Natural killer cell treated with Interleukin-12 subunit alpha and Interleukin-12 subunit beta and Interleukin-15 and Interleukin-18, amount 100 ng/mL, for 72 hours (primary cell): ENCODE data around the gene GPR37L1. TPM values are rescaled to one million over a fixed set of nuclear protein-coding genes. Genes with fewer than 3 reads are reported as not detected.

ENCODE experiments used
- ATAC-seq, 2 donors: fragments of 150-1000 bp; cut with Tn5 transposase in 1 of 2; sonication (Bioruptor Pico), chemical (Tn5 transposase) in 1 of 2; 2 replicates each; pipeline ENCODE4 v1.10.0; 2021
- DNase-seq: peaks from one replicate; pipeline ENCODE4 v3.0.0; 2022; ENCODE audit warnings: low spot score
- H3K27ac Mint-ChIP-seq, 2 donors: 1 replicate in 1 of 2; 2 replicates in 1 of 2; pipeline ENCODE4 v1.8.0; 2022; ENCODE audit warnings: mixed read lengths in 2 of 2, mild to moderate bottlenecking in 1 of 2, moderate library complexity in 1 of 2
- H3K27me3 Mint-ChIP-seq, 2 donors: 1 replicate in 1 of 2; 2 replicates in 1 of 2; pipeline ENCODE4 v1.8.0; 2022; ENCODE audit warnings: mixed read lengths in 2 of 2
- H3K36me3 Mint-ChIP-seq: one replicate; pipeline ENCODE4 v1.8.0; 2022; ENCODE audit warnings: mixed read lengths
- H3K4me1 Mint-ChIP-seq, 2 donors: 1 replicate in 1 of 2; 2 replicates in 1 of 2; pipeline ENCODE4 v1.8.0; 2022; ENCODE audit warnings: low read depth in 2 of 2, mixed read lengths in 2 of 2, mild to moderate bottlenecking in 1 of 2
- H3K4me3 Mint-ChIP-seq: one replicate; pipeline ENCODE4 v1.8.0; 2022; ENCODE audit warnings: mixed read lengths
- H3K9me3 Mint-ChIP-seq: 2 replicates; pipeline ENCODE4 v1.8.0; 2022; ENCODE audit warnings: mixed read lengths
- total RNA-seq, 2 donors: library from RNA; stranded (reverse); gene quantifications; one replicate each; pipeline ENCODE4 v1.2.3, GENCODE V29; 2022

GPR37L1 gene
- total RNA-seq, 2 donors from 2014 or later, result not detected

GRCh38 chr1:202148391-202148790 is 25.7 kb downstream of the GPR37L1 start:
- DNase-seq (no peak), ATAC-seq (no peak)
- Mint-ChIP-seq H3K36me3 (peaks cover 20% of the 10 kb centered on the region), H3K9me3 (no peaks in the 10 kb centered on the region), H3K27ac (peak overlapping the region in 1 of 2 donors; percentile 26), H3K4me3 (no peak overlapping the region), H3K4me1 (peaks cover 23 to 25% of the 10 kb centered on the region in 2 donors), H3K27me3 (no peaks in the 10 kb centered on the region)

DNA sequence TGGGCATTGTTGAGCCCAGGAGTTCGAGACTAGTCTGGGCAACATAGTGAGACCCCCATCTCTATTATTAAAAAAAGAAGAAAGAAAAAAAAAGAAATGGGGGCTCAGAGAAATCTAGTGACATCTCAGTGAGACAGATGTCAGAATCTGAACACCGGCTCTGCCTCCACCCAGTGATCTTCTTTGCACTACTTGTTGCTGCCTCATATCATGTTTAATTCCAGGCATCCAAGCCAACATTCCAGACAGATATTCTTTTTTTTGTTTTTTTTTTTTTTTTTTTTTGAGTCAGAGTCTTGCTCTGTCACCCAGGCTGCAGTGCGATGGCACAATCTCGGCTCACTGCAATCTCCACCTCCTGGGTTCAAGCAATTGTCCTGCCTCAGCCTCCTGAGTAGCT is 26.8 kb downstream of the GPR37L1 start:
- Mint-ChIP-seq H3K27ac (peak overlapping the region in 1 of 2 donors; percentile 26), H3K36me3 (peaks cover 25% of the 10 kb centered on the region), H3K27me3 (no peaks in the 10 kb centered on the region), H3K9me3 (no peaks in the 10 kb centered on the region), H3K4me1 (peaks cover 21 to 25% of the 10 kb centered on the region in 2 donors), H3K4me3 (no peak overlapping the region)
- no peak for DNase-seq
- ATAC-seq, result no peak

GRCh38 chr1:202150187-202150586 is 27.5 kb downstream of the GPR37L1 start:
- Mint-ChIP-seq H3K4me1 (peaks cover 23 to 30% of the 10 kb centered on the region in 2 donors), H3K27ac (no peak overlapping the region), H3K36me3 (peaks cover 31% of the 10 kb centered on the region), H3K4me3 (no peak overlapping the region), H3K9me3 (no peaks in the 10 kb centered on the region), H3K27me3 (no peaks in the 10 kb centered on the region)
- no peak for DNase-seq
- ATAC-seq, result no peak

DNA sequence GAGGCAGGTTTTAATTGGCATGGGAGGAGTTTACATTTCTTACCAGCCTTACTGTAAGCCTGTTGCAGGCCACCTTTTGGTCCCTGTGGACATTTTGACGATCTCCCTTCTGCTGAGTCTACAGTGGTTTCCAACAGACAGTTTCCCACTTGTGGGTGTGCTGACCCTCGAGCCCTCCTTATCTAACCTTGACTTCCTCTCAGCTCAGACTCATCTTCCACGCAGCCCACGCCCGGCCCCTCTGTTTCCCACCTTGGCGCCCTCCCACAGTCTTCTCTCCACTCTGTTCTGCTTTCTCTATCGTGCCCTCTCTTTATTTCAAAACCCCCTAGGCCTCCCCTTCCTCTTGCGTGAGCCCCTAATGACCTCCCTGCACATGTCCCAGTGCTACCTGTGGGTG is 27.9 kb downstream of the GPR37L1 start:
- ATAC-seq (no peak), DNase-seq (no peak)
- H3K4me1 Mint-ChIP-seq, result peaks cover 19 to 26% of the 10 kb centered on the region in 2 donors
- H3K27me3 Mint-ChIP-seq, result no peaks in the 10 kb centered on the region
- H3K4me3 Mint-ChIP-seq, result no peak overlapping the region
- H3K36me3 Mint-ChIP-seq, result peaks cover 31% of the 10 kb centered on the region
- no peaks in the 10 kb centered on the region for H3K9me3 Mint-ChIP-seq
- H3K27ac Mint-ChIP-seq, result peak overlapping the region; percentile 10 to 16

- peak overlapping the region; percentile 10 to 16 for H3K27ac Mint-ChIP-seq
- H3K36me3 Mint-ChIP-seq, result peaks cover 35% of the 10 kb centered on the region
- no peaks in the 10 kb centered on the region for H3K9me3 Mint-ChIP-seq
- peaks cover 24 to 27% of the 10 kb centered on the region in 2 donors for H3K4me1 Mint-ChIP-seq
- H3K4me3 Mint-ChIP-seq, result no peak overlapping the region
- no peak for ATAC-seq
- no peak for DNase-seq
- no peaks in the 10 kb centered on the region for H3K27me3 Mint-ChIP-seq
These were observed 28.3 kb downstream of the GPR37L1 start for GRCh38 chr1:202151045-202151444.

- DNase-seq (no peak), ATAC-seq (no peak)
- Mint-ChIP-seq H3K27ac (no peak overlapping the region), H3K36me3 (peaks cover 39% of the 10 kb centered on the region), H3K4me3 (no peak overlapping the region), H3K9me3 (no peaks in the 10 kb centered on the region), H3K4me1 (peaks cover 27 to 29% of the 10 kb centered on the region in 2 donors), H3K27me3 (no peaks in the 10 kb centered on the region)
These were observed 29.7 kb downstream of the GPR37L1 start for GRCh38 chr1:202152399-202152798.

- no peak overlapping the region for H3K4me3 Mint-ChIP-seq
- no peaks in the 10 kb centered on the region for H3K27me3 Mint-ChIP-seq
- no peak for DNase-seq
- ATAC-seq, result no peak
- H3K27ac Mint-ChIP-seq, result no peak overlapping the region
- H3K9me3 Mint-ChIP-seq, result no peaks in the 10 kb centered on the region
- H3K4me1 Mint-ChIP-seq, result peaks cover 24 to 29% of the 10 kb centered on the region in 2 donors
- H3K36me3 Mint-ChIP-seq, result peaks cover 35% of the 10 kb centered on the region
These were observed 30.6 kb downstream of the GPR37L1 start for GRCh38 chr1:202153284-202153683.

DNA sequence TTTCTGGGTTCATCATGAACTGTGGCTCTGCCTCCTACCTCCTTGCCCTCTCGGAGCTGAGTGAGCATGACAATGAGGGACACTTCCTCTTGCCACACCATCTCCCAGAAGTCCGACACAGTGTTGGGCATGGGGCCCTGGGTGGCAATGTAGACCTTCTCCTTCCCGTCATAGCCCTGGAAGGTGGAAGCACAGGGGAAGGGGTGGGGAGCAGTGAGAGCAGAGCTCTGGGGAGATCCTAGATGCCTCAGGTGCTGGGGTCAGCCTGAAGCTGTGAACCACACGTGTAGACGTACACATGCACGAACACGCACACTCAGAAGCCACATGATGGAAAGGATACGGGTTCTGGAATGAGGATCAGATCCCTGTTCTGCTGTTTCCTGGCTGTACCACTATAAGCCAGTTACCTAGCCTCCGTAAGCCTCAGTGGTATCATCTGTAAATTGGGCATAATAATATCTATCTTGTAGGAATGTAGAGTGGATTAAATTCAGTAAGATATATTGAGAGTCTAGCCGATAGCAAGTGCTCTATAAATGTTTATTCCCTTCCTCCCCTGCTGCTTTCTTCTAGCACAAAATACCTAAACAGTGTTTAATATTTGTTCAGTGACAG is 31.5 kb downstream of the GPR37L1 start:
- ATAC-seq (no peak), DNase-seq (no peak)
- H3K27me3 Mint-ChIP-seq, result no peaks in the 10 kb centered on the region
- peaks cover 34 to 36% of the 10 kb centered on the region in 2 donors for H3K4me1 Mint-ChIP-seq
- no peaks in the 10 kb centered on the region for H3K9me3 Mint-ChIP-seq
- H3K4me3 Mint-ChIP-seq, result peak overlapping the region; percentile 35
- peaks cover 37% of the 10 kb centered on the region for H3K36me3 Mint-ChIP-seq
- H3K27ac Mint-ChIP-seq, result peak overlapping the region; percentile 56 to 70

DNA sequence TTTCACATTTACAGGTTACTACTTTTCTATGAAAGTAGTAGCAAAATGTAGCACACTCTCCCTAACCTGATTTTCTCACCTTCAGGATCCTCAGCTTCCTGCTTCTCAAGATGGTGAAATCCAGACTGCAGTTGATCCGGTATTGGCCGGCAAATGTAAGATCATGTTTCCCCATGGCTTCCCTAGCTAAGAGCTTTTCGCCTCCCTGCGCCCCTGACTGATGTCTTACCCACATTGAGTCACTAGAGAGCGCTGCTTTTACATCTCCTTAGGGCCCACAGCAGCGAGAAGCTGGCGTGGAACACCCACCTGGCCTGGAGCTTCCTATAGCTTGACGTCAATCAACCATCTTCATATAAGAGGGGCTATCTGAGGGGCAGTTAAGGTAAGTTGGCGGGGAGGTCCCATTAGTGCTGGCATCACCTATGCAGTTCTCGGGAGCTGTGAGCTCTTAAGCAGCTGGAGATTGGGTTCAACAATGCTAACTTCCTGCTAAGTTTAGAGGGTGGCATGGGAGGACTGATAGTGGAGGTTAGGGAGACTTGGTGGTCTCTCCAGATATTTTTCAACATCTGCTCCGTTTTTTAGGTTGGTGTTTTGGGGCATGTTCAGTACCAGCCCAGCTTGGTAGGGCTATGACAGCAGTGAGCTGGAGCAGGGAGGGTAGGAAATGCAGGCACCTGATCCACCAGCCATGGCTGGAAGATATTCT is 32.2 kb downstream of the GPR37L1 start:
- Mint-ChIP-seq H3K27ac (peak overlapping the region; percentile 56 to 70), H3K4me1 (peaks cover 40% of the 10 kb centered on the region in 2 donors), H3K9me3 (no peaks in the 10 kb centered on the region), H3K27me3 (no peaks in the 10 kb centered on the region), H3K36me3 (peaks cover 42% of the 10 kb centered on the region), H3K4me3 (peak overlapping the region; percentile 35)
- ATAC-seq (no peak), DNase-seq (no peak)

GRCh38 chr1:202155478-202156021 is 32.8 kb downstream of the GPR37L1 start:
- Mint-ChIP-seq H3K4me1 (peaks cover 46% of the 10 kb centered on the region in 2 donors), H3K36me3 (peaks cover 38% of the 10 kb centered on the region), H3K27me3 (no peaks in the 10 kb centered on the region), H3K9me3 (no peaks in the 10 kb centered on the region), H3K27ac (peak overlapping the region in 1 of 2 donors; percentile 70), H3K4me3 (peak overlapping the region; percentile 48)
- DNase-seq, result no peak
- ATAC-seq, result no peak

GRCh38 chr1:202156590-202156989 is 33.9 kb downstream of the GPR37L1 start:
- H3K9me3 Mint-ChIP-seq, result no peaks in the 10 kb centered on the region
- H3K4me1 Mint-ChIP-seq, result peaks cover 45 to 48% of the 10 kb centered on the region in 2 donors
- DNase-seq (no peak), ATAC-seq (no peak)
- peak overlapping the region; percentile 48 for H3K4me3 Mint-ChIP-seq
- peaks cover 29% of the 10 kb centered on the region for H3K36me3 Mint-ChIP-seq
- H3K27ac Mint-ChIP-seq, result peak overlapping the region in 1 of 2 donors; percentile 70
- H3K27me3 Mint-ChIP-seq, result no peaks in the 10 kb centered on the region

- DNase-seq, result no peak
- Mint-ChIP-seq H3K27ac (peak overlapping the region; percentile 95 to 98), H3K9me3 (no peaks in the 10 kb centered on the region), H3K4me1 (peaks cover 56 to 57% of the 10 kb centered on the region in 2 donors), H3K27me3 (no peaks in the 10 kb centered on the region), H3K4me3 (peak overlapping the region; percentile 99), H3K36me3 (peaks cover 29% of the 10 kb centered on the region)
- no peak for ATAC-seq
These were observed 35.2 kb downstream of the GPR37L1 start for GRCh38 chr1:202157945-202158344.

DNA sequence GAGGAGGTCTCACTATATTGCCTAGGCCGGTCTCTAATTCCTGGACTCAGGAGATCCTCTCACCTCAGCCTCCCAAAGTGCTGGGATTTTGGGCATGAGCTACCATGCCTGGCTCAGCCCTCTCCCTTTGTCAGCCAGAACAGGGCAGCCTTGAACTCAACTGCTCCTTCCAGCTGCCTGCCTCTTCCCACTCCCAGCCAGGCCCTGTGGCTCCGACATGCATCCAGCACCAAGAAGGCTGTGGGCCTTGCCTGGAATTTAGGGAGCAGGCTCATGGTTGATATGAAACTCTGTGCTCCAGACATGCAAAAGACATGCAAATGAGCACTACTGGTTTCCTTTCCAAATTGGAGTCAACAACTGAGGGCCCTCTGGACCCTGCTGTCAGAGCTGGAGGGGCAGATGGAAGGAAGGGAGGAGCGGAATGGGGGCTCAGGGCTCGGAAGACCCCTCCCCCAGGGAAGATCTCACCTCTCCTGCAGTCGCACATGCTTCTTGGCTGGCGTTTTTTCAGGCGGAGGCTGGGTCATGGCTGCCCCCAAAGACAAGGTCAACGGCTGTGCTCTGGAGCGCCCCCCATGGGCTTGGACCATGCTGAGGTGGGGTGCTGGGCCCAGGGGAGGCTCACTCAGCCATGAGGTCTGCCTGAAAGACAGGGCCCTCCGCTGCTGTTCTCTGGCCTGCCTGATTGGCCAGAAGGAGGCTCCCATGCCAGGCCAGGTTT is 36.3 kb downstream of the GPR37L1 start:
- Mint-ChIP-seq H3K27me3 (no peaks in the 10 kb centered on the region), H3K36me3 (peaks cover 23% of the 10 kb centered on the region), H3K4me1 (peaks cover 56 to 63% of the 10 kb centered on the region in 2 donors), H3K9me3 (no peaks in the 10 kb centered on the region), H3K27ac (peak overlapping the region; percentile 95 to 98), H3K4me3 (peak overlapping the region; percentile 99)
- DNase-seq (no peak), ATAC-seq (peak in 1 of 2 donors; percentile 23)
